GM18858 (cell line): Measurements from ENCODE around the gene NEURL1.

Source experiments
- ATAC-seq: cut with Tn5 transposase; IDR thresholded peaks from one replicate; pipeline ENCODE4 v1.9.1; 2021; ENCODE audit not compliant: unreplicated experiment

NEURL1 gene

GRCh38 chr10:103493362-103493915, at the start of gene NEURL1:
Gene NEURL1, plus strand, starts transcription at chr10:103493705. Its CDS starts 683 bp downstream, at chr10:103494388.
- no peak for ATAC-seq

DNA sequence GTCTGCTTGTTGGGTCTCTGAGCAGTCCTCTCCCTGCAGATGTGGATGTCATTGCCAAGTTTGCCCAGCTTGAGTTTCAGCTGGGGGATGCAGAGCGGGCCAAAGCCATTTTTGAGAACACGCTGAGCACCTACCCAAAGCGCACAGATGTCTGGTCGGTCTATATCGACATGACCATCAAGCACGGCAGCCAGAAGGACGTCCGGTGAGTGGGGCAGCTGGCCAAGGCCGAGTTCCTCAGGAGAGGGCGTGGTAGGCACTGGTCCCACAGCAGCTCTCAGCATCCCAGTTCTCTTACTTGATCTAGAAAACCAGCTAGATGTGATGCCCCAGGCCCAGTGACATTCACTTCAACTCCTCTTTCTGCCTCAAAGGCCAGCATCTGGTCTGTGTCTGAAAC, 49.0 kb upstream of the NEURL1 start:
- ATAC-seq = no peak

GRCh38 chr10:103445366-103445765, 48.1 kb upstream of the NEURL1 start:
- no peak for ATAC-seq

GRCh38 chr10:103445767-103446567, 47.5 kb upstream of the NEURL1 start:
- no peak for ATAC-seq

- no peak for ATAC-seq
Observed at GRCh38 chr10:103447187-103447586, 46.3 kb upstream of the NEURL1 start.

DNA sequence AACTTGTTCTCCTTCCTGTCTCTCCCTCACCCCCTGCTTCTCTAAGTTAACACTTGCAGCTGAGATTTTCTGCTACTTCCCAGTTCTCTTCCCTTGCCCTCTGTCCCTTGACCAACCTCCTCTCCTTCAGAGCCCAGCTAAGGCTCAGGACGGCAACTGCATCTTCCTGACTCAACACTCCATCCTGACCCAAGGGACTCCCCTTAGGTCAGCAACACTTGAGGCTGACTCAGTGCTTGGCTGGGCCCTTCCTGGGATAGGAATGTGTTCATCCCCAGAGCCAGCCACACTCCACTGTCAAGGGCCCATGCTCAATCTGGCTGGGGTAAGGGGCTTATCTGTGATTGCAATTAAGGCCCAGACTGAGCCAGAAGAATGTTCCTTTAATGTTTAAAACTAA, 44.8 kb upstream of the NEURL1 start:
- ATAC-seq = no peak

GRCh38 chr10:103449208-103450144, 44.0 kb upstream of the NEURL1 start:
- no peak for ATAC-seq

GRCh38 chr10:103450201-103450695, 43.3 kb upstream of the NEURL1 start:
- no peak for ATAC-seq

DNA sequence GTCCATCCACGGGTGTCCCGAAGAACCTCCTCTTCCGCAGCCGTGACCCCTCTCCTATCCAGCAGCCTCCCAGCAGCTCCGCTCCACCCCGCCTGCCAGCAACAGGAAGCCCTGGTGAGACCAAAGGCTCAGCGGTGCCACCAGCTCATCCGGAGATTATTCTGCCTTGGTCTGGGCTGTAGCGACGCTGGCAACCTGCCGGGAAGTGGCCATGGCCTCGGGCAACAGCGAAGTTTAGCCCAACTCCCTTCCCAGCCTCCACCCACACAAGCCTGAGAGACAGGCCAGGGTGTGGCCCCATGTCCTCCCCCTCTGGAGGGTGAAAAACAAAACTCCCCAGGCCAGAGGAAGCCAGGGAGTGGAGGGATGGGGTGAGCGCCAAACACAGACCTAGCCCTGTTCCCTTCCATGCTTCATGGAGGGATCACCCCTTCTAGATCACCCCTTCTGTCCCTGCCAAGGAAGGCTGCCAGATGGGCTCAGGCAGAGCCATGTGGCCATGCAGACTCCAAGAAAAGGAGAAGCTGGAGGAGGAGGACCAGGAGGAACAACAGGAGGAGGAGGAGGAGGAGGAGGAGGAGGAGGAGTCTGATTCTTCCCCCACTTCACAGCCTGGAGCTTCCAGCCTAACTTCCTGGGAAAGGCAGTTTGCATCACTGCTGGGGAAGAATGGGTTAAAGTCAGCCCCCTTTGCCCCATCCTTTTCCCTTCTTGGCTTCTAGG, 42.3 kb upstream of the NEURL1 start:
- no peak for ATAC-seq

DNA sequence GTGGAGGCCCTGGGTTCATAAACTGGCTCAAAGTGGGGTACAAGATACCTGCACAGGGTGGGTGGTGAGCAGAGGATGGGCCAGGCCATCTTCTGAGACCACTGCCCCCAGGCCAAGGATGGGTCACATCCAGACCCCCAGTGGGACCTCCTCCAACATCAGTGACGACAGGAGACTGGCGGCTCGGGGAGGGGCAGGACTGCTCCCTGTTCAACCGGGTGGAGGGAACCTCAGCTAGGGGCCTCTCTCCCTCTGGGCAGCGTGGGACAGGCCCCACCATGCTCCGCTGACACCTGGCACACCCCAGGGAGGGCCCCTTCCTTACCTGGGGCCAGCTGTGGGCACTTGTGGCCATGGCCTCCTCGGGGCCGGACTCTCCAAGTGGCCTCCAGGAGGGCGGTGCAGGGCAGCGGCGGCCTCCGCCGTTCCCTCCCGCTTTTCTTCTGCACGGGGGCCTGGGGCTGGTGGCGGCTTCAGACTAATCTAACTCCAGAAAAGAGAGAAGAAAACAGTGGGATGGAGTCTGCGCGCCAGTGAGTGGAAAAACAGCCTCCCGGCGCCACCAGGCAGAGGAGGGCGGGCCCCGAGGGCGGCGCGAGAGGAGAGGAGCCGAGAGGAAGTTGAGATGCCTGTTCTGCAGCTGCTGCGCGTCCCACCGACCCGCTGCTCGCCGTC, 41.5 kb upstream of the NEURL1 start, which contains the start of gene CALHM2:
CALHM2 (minus strand) TSS at position 540 of the 675 bp plus-strand sequence. CDS start 2,429 bp downstream, outside the sequence.
- ATAC-seq = no peak

GRCh38 chr10:103452506-103453230, 40.8 kb upstream of the NEURL1 start:
- ATAC-seq = no peak

- ATAC-seq = no peak
Observed at GRCh38 chr10:103454026-103454425, 39.5 kb upstream of the NEURL1 start.

- no peak for ATAC-seq
Observed at GRCh38 chr10:103455235-103455634, 38.3 kb upstream of the NEURL1 start.

GRCh38 chr10:103456074-103456660, 37.3 kb upstream of the NEURL1 start:
- no peak for ATAC-seq

DNA sequence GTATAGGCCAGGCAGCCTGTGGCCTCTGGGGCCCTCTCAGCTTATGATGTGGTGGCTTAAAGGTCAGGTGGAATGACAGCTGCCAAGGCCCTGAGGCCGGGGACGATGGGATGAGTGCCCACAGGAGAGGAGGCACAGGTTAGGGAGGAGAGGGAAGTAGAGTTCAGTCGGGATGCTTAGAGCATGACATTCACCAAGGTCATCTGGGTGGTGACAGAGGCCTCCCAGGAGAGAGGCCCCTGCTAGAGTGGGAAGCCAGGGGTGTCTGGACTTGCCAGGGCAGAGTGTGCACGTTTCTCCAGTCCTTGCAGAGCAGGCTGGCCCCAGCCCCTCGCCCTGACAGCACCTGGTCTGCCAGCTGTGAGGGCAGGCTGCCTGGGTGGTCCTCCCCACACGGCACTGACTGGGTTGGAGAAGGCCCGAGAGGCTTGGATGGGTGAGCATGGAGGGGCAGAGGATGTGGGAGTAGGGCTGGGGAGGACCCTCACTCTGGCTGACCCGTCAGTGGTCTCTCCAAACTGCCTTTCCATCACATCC, 36.3 kb upstream of the NEURL1 start:
- ATAC-seq = no peak

DNA sequence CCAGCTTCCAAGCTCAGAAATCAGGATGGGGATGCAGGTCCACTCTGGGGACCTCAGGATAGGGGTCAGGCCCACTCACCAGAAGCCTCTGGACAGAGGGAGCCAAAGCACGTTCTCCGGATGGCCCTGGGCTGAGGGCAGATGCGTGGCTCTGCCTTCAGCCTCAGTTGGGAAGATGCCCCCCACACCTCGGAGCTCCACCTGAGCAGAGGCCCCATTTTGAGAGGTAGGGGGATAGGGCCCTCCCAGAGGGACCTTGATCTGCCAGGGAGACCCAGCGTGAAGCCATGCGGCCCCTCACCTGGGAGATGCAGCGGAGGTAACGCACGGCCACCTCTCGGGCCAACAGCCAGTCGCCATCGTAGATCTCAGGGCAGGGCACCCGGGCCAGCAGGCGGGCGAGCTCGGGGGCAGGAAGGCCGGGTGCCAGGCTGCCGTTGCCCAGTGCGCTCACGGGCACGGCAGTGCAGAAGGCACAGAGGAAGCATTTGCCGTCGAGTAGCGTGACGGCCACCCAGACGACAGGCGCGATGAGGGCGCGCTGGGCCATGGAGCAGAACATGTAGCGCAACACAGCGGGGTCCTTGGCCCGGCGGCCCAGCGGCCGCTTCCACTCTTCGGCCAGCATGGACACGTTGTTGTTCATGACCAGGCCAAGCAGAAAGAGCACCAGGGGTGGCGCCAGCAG, 35.5 kb upstream of the NEURL1 start:
- no peak for ATAC-seq

DNA sequence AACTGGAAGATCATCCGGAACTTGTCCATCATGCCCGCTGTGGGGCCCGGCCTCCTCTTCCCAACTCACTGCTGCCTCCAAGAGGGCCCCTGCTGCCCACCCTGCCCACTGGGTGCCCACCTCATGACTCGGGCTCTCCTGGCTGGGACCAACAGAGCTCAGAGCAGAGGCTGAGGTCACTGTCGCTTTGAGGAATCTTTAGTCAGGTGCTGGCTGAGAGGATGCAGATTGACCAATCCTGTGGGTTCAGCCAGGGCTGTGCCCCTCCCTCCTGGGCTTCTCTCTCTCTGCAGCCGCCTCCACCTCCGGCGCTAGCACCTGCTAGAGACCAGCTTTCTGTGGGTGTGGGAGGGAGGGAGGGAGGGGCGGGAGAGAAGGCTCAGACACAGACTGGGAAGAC, 34.8 kb upstream of the NEURL1 start, which contains the start of gene CALHM1:
CALHM1 (minus strand) TSS at position 181 of the 400 bp plus-strand sequence; CDS start at position 32, 149 bp downstream.
- ATAC-seq = no peak

DNA sequence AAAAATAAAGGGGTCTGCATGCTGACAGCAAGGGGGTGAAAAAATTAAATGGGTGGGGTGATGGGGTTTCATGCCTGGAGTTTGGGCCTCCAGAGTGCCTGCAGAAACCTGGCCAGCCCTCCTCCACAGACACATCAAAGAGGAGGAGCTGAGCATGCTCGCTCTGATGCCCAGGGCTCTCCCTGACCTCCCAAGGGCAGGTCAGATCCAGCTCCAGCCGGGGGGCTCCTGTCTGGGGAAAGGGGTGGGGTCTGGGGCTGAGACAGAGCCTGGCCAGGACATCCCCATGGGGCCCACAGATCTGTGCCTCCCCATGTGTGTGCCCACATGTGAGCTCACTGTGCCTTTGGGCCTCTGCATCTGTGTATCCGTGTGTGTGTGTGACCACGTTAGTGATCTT, 33.9 kb upstream of the NEURL1 start:
- no peak for ATAC-seq
